ENCODE measurements around the gene PLEKHG7.
"Not testable (repeated sequence)": the region's sequence is repeated elsewhere in the genome, so short reads cannot be mapped to it uniquely, and the experiment has no call there.

GRCh38 chr12:92654256-92654655 is 48.5 kb upstream of the PLEKHG7 start:
- not testable (repeated sequence) for TF ChIP-seq SETDB1 (IDR thresholded peaks at IDR 0.05; ENCODE audit: low read length); CTCF (IDR thresholded peaks at IDR 0.05 in 2 of 3, conservative IDR thresholded peaks at IDR 0.05 in 1 of 3; ENCODE audit: insufficient read depth in 2 of 3, low read depth in 1 of 3, low read length in 3 of 3); RAD21 (CRISPR knock-in tag; conservative IDR thresholded peaks at IDR 0.05 in 1 of 2, IDR thresholded peaks at IDR 0.05 in 1 of 2); SRF (CRISPR knock-in tag; IDR thresholded peaks at IDR 0.05); ZNF165 (CRISPR knock-in tag; IDR thresholded peaks at IDR 0.05; ENCODE audit: borderline replicate concordance); ARNT (IDR thresholded peaks at IDR 0.05); LARP7 (IDR thresholded peaks at IDR 0.05); CEBPZ (IDR thresholded peaks at IDR 0.05; ENCODE audit: borderline replicate concordance, low read depth, low read length); NCOA1 (IDR thresholded peaks at IDR 0.05; ENCODE audit: low read depth); POLR2AphosphoS5 (IDR thresholded peaks at IDR 0.05; ENCODE audit: control insufficient read depth, insufficient read depth, low read depth, low read length); BCL6 (CRISPR knock-in tag; IDR thresholded peaks at IDR 0.05); ZNF318 (IDR thresholded peaks at IDR 0.05; ENCODE audit: borderline replicate concordance in 1 of 2, low read depth in 1 of 2); ZNF12 (CRISPR knock-in tag; IDR thresholded peaks at IDR 0.05)
